NCI-H2171 (cell line): ENCODE measurements around the gene LMF1.
"Not testable (repeated sequence)": the region's sequence is repeated elsewhere in the genome, so short reads cannot be mapped to it uniquely, and the experiment has no call there.

ENCODE experiments used
- DNase-seq: peaks from one replicate; lab custom pipeline; 2025; lab: John Stamatoyannopoulos, UW

The LMF1 gene

DNA sequence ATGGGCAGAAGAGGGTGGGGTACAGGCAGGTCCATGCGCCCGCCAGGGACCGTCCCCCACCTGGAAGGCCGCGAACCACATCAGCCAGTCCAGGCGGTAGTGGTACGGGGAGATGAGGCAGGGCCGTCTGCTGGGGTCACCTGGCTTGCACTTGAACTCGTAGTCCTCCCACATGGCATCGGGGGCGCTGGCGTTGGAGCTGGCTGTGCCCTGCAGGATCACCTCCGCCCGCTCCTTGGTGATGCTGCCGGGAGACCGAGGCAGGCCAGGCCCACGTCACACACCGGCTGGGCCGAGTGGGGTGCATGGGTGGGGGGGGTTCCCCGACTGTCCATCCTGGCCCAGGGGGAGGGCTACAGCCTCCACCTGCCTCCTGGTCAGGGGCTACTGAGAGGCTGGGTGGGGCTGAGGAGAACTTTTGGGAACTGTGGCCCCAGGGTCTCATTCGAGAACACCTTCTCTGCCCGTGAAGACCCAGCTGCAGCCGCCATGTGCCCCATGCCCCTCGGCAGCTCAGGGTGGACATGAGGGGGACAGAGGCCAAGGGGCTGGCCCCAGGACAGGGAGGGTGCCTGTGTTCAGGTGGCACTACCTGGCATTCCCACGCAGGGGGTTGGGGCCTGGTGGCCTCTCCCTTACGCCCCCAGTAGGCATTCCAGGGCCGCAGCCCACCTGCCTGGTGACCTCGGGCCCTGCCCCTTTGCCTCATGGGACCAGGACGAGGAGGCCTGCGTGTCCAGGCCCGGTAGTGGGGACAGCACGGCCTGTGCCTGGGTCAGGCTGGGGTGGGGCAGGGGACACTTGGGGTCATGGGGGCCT lies 100.8 kb downstream of the LMF1 start:
- no peak for DNase-seq

DNA sequence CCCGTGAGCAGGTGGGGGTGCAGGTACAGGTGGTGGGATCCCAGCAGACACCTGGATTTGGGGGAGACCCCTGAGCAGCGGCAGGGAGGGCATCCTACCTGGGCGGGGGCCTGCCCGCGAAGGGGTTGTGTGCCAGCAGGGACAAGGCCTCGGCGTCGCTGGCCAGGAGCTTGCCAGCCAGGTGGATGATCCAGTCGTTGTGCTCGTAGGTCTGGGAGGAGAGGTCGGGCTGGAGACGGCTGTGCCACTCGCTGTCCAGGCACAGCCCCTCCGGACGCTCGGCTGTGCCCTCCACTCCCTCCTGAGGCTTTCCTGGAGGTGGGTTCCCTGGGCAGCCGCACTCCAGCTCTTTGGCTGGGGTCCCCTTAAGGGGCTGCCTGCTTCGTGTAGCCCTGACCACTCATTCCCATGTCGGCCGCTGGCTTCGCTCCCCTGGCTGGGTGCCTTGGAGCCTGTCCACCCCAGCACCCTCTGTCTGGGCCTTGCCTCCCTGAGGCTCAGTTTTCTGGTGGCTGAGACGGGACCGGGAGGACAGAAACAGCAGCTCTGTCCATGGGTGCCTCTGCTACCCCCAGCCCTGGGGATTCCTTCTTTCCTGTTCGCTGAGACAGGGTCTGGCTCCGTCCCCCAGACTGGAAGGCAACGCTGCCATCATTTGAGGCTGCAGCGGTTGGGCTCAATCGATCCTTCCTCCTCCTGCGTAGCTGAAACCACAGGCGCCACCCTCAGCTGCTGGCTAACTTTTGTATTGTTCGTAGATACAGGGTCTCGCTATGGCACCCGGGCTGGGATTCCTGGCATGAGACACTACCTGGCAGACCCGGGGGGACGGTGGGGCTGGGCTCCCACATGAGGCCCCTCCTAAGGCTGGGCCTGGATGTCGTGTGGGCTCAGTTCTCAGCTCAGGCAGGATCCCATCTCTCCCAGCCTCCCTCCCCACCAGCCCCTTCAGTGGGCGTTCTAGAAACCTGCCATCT lies 101.7 kb downstream of the LMF1 start:
- DNase-seq, result no peak

DNA sequence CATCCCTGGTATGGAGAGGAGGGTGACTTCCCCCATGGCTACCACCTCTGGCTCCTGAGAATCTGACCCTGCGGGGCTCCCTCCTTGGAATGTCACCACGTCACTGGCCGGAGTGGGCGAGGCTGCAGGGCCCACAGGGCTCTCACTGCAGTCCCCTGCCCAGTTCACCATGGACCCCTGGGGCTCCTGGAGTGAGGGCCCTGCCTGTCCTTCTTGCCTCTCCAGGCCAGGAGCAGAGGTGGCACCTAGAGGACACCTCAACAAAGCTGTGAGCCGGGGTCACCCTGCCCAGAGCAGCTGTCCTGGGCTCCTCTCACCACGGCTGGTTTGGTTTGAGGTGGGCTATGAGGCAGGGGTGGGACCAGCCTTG lies 102.4 kb downstream of the LMF1 start:
- no peak for DNase-seq

DNA sequence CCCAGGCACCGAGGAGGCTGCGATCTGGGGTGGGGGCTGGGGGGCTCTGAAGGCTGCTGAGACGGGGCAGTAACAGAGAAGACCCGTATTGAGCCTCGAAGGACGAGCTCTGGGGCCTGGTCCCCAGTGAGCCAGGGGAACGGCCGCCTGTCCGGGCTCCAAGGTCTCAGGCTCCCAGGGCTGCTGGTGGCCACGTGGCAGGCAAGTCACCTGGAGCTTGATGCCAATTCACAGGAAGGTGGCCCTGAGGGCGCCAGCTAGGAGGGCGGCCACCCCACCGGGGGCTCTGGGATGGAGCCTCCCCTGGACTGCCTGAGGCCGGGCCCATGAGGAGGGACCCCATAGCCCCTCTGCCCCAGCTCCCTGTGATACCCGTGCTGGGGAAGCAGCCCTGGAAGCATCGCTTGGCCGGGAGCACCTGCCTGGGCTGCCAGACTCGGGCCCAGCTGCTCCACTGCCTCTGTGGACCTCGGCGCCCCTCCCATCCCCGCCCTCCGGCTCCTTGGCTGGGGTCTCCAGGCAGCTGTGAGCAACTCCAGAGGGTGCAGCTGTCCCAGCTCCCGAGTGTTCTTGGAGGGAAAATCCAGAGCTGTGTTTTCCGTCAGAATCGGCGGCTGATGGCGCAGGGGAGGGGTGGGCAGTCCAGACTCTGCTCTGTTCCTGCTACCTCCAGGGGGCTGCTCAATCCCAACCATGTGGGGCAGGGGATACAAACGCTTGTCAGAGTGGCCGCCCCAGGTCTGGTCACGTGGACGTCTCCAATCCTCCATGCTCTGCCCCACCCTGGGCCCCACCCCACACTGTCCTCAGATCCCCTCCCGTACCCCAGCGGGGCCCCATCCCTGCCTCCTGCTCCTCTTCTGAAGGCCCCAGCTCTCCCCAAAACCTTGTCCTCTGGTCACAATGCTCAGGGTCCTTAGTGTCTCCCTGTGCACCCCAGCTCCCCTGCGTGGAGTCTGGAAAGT lies 103.1 kb downstream of the LMF1 start:
- DNase-seq, result no peak

DNA sequence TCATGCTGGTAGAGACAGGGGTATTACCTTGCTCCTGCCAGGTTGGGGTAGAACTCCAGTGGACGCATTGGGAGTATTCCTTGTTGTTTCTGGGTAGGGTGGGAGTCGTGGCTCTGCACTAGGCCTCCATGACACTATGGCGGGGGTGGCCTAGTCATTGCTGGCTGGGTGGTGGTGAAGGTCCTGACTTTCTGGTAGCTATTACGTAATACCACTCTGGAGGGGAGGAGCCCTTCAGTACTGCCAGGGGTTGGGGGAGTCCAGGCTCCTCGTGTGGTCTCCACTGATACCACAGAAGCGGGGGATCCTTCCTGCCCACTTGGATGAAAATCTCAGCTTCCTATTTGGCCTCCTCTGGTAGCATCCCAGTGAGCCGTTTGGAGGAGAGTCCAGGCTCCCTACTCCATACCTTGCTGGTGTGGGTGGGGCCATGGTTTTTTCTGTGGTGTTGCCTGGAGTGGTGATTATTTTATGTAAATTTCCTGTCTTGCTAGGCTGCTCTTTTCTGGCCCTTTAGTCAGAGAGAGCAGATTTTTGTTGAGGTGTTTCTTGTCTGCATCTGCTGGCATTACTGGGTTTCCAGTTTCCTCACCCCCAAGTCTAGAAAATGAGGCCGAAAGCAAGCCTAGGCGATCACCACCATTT lies 104.4 kb downstream of the LMF1 start:
- DNase-seq, result no peak

DNA sequence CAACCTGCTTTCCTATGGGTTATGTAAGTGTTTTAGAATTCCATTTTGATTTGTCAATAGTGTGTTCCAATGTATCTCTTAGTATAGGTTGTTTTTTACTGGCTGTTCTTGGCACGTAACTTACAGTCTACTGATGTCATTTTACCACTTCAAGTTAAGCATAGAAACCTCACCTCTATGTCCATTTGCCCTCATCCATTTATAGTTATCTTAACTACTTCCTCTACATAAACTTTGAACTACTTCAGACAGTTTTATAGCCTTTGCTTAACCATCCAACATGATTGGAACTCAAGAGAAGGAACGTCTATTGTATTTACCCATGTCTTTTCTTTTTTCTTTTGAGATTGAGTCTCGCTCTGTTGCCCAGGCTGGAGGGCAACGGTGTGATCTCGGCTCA lies 105.8 kb downstream of the LMF1 start:
- no peak for DNase-seq

DNA sequence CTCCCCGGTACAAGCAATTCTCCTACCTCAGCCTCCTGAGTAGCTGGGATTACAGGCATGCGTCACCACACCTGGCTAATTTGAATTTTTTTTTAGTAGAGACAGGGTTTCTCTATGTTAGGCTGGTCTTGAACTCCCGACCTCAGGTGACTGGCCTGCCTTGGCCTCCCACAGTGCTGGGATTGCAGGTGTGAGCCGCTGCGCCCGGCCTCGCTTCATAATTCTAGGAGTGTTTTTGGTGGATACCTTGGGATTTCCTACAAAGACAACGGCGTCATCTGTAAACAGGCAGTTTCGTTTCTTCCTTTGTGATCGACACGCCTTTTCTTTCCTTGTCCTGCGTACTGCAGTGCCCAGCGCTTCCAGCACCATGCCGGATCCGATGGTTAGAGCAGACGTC lies 109.3 kb downstream of the LMF1 start:
- no peak for DNase-seq

DNA sequence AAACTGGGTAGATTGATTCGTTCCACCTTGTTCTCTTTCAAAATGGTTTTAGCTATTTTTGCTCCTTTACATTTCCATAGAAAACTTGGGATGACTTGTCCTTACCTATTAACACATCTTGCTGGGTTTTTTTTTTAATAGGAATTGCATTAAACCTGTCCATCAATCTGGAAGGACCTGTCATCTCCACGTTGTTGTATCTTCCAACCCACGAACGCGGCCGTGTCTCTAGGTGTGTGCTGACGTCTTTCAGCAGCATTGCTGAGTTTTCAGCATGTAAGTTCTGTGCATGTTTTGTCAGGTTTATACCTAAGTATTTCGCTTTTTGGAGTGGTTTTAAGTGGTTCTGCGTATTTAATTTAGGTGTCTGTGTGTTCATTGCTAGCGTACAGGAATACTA lies 109.9 kb downstream of the LMF1 start:
- DNase-seq, result no peak

DNA sequence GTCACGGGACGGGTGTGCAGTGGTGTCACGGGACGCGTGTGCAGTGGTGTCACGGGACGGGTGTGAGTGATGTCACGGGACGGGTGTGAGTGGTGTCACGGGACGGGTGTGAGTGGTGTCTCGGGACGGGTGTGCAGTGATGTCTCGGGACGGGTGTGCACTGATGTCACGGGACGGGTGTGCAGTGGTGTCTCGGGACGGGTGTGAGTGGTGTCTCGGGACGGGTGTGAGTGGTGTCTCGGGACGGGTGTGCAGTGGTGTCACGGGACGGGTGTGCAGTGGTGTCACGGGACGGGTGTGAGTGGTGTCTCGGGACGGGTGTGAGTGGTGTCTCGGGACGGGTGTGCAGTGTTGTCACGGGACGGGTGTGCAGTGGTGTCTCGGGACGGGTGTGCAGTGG lies 111.8 kb downstream of the LMF1 start:
- not testable (repeated sequence) for DNase-seq

DNA sequence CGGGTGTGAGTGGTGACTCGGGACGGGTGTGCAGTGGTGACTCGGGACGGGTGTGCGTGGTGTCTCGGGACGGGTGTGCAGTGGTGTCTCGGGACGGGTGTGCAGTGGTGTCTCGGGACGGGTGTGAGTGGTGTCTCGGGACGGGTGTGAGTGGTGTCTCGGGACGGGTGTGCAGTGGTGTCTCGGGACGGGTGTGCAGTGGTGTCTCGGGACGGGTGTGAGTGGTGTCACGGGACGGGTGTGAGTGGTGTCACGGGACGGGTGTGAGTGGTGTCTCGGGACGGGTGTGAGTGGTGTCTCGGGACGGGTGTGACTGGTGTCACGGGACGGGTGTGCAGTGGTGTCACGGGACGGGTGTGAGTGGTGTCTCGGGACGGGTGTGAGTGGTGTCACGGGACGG lies 112.3 kb downstream of the LMF1 start:
- DNase-seq, result not testable (repeated sequence)

DNA sequence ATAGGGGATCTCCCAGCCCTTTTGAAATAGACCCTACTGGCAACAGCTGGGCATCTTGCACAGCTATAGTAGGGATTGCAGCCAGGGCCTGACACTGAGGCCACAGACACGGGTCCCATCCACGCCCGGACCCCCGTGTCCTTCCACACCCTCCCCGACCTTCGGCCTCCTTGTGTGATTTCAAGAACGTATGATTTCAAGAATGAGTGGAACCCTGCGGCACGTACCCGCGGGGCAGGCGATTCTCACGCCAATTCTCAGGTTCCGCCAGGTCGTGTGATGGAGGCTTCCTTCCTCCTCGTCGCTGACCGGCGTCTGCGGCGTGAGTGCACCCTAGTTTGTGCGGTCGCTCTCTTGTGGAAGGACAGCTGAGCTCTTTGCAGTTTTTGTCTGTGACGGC lies 114.0 kb downstream of the LMF1 start:
- DNase-seq, result no peak

DNA sequence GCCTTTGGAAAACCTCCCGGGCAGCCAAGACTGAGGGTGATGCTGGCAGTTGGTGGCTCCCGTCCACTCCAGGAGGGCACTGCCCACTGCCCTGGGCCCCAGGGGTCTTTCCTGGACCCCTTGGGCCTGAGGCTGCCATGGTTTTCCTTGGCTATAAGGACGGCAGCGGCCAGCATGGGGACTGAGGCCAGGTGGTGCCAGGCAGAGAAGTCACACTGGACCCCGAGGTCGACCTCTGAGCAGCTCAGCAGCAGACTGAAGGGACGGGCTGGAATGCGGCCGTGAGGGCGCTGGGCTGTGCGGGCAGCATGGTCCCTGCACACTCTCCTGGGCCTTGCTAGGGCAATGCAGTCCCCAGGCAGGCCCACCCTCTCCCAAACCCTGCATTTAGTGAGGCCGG lies 114.7 kb downstream of the LMF1 start:
- DNase-seq, result no peak

DNA sequence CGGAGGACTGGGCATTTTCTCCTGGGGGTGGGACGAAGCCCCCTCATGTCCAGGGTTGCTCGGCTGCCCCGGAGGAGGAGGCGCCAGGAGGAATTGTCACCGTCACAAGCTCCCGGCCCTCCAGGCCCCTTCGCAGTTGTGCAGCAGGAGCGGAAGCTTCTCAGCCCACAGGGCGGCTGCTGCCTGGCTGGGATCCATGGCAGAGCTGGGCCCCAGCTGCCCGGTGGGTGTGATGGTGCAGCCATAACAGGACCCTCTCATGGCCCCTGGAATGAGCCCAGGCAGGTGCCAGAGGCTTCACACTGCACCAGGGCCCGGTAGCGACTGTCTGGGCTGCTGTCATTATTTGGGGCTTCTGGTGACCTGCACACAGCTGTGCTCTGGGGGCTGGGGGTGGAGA lies 115.3 kb downstream of the LMF1 start:
- DNase-seq, result no peak

DNA sequence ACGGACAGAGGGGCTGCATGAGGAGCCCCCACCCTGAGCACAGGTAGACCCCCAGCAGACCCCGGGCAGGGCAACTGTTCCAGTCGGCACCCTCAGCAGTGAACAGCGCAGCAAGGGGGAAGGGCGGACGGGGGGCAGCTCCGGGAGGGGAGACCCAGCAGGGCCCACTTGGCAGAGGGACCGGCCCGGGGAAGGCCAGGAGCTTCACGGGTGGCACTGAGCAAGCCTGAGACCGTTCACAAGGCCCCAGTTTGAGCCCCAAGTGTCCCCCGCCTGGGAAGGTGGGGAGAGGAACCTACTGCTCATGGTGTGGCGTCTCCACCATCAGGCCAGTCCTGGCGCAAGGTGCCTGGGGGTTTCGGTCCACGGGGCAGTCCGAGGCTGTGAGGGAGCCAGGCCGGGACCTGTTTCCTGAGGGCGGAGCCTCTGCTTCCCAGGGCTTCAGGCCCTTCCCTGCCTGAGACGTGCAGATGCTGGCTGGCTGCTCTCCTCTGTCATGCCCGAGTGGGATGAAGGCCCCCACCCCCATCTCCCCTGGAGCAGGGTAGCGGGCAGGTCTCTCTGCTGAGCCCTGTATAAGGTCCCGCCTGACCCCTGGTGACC lies 115.9 kb downstream of the LMF1 start:
- DNase-seq, result no peak

DNA sequence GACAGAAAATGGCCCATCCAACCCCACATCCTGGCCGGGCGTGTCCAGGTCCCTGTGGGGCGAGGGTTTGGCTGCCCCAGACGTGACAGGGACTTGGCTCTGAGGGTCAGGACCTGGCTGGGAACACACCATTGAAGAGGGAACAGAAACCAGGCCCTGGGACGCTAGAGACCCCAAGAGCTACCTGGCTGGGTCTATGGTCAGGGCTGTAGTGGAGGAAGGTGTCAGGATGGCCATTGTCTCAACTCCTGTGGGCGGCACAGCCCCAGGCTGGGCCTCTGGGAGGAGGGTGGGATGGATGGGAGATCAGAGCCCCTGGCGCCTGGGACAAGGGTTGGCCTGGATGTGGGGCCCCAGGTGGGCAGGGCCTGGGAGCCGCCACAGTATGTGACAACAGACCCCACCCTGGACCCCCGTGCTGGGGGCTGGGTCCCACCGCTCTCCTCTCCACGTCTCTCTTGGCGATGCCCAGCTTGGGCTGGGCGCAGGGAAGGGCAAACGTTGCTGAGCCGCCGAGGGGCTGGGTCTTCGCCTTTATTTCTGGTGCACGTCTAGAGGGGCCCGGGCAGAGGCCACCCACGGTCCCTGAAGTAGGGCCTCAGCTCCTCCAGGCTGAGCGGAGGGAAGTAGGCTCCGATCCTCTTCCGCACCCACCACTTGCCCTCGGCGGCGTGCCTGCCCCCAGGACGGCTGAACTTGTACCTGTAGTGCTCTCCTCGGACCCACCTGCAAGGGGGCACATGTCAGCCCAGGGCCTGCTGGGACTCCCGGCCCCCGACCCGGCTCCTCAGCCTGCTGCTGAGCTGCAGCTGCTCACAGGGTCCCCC lies 116.6 kb downstream of the LMF1 start:
- no peak for DNase-seq

DNA sequence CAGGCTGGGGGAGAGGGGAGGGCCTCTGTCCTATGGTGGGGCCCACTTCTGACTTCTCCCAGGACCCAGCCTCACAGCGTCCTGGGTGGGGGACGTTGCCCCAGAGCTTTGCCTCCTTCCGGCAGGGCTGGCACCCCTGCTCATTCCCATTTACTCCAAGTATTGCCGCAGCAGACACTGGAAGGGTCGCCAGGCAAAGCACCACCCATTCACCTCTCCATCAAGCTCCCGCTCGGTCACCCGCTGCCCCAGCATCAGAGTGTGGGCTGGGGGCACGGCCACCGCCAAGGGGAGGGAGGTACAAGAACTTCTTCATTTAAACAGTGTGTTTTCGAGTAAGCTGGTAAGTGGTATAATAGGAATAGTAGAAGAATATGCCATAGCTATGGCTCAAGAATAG lies 117.5 kb downstream of the LMF1 start:
- no peak for DNase-seq

DNA sequence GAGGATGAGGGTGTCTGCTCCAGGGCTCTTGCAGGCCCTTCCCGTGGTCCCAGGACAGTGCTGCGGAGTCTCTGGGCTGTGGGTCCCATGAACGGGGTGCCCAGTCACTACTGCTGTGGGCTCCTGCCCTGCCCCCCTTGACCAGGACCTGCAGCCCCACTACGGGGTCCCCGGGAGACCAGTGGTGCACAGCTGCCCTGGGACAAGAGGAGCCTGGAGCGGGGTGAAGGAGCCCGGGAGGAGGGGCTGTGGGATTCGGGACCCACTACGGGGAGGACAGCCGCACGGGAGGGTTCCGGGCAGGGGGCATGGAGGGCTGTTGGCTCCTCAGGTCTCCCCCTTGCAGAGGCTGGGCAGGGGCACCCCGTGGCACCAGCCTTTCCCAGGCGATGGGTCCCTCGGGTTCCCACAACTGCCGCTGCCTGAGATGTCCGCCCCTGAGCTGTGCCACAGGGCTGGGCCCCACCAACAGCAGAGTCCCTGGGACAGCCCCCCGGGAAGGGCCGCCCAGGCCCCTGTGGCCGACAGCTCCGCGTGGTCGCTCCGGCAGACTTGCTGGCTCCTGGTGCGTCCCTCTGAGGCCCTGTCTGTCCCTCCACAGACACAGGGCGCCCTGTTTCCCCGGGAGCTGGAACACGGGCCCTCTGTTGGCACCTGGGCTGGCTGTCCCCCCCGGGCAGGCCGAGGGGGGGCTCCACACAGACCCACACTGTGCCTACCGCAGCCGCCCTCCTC lies 118.2 kb downstream of the LMF1 start:
- DNase-seq, result no peak

DNA sequence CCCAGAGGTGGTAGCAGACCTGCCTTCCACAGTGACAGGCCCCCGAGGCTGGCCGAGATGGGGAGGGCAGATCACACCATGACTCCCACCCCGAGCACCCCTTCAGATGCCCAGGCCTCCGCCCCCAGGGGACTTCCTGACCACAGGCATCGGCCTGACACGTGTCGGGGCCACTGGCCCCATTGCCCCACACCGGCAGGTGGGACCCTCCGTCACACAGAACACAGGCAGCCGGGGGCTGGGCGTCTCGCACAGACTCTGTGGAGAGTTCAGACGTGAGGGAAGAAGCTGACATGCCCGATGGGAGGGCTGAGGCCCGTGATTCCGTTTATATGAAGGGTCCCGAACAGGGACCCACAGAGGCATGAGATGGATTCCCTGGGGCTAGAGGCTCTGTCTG lies 118.9 kb downstream of the LMF1 start:
- DNase-seq, result no peak

DNA sequence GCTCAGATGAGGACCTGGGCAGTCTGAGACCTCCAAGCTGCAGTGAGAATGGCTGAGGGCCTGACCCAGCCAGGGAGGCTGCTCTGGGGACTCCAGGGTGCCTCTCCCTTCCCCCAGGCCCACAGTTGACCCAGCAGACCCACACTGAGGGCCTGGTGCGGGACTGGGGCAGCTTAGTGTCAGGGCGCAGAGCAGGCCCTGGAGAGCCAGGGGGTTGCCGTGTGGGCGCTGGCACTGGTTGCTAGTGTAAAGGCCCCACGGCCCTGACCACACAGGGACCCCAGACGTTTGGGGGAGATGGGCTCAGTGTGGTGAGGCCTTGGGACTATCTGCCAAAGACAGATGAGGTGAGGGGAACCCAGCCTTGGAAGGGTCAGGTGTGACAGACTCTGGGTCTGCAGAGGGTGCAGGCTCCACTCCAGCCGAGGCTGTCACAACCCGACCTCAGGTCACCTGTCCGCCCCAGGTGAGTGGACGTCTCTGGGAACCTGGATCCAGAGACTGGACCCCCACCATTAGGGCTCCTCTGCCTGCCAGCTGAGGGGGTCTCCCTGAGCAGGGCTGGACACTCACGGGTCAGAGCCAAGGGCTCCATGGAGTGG lies 119.5 kb downstream of the LMF1 start:
- DNase-seq, result no peak
